T-helper 9 cell (primary cell): ENCODE results near the gene IGFBPL1.
"Not testable (repeated sequence)": the region's sequence is repeated elsewhere in the genome, so short reads cannot be mapped to it uniquely, and the experiment has no call there.

Experiments used
- DNase-seq: peaks from one replicate; pipeline ENCODE4 v3.0.0-alpha.2; 2020

Gene IGFBPL1

GRCh38 chr9:38394416-38394815 lies 29.8 kb downstream of the IGFBPL1 start:
- DNase-seq, result no peak

- DNase-seq, result no peak
These were observed 31.0 kb downstream of the IGFBPL1 start for GRCh38 chr9:38393128-38393796.

GRCh38 chr9:38392235-38393127 lies 31.8 kb downstream of the IGFBPL1 start, which contains the start of gene ALDH1B1:
ALDH1B1 (plus strand) TSS chr9:38392702; CDS start chr9:38395749, 3,047 bp downstream.
- peak; percentile 39 for DNase-seq

- DNase-seq, result no peak
These were observed 32.8 kb downstream of the IGFBPL1 start for GRCh38 chr9:38391278-38392118.

- DNase-seq, result no peak
These were observed 33.4 kb downstream of the IGFBPL1 start for GRCh38 chr9:38390851-38391250.

GRCh38 chr9:38390442-38390841 lies 33.8 kb downstream of the IGFBPL1 start:
- DNase-seq, result no peak

GRCh38 chr9:38389313-38389712 lies 34.9 kb downstream of the IGFBPL1 start:
- no peak for DNase-seq

- DNase-seq, result no peak
These were observed 35.7 kb downstream of the IGFBPL1 start for GRCh38 chr9:38388283-38389223.

- no peak for DNase-seq
These were observed 36.5 kb downstream of the IGFBPL1 start for GRCh38 chr9:38387751-38388150.

- DNase-seq, result no peak
These were observed 37.2 kb downstream of the IGFBPL1 start for GRCh38 chr9:38387066-38387465.

GRCh38 chr9:38386319-38386895 lies 37.8 kb downstream of the IGFBPL1 start:
- no peak for DNase-seq

GRCh38 chr9:38385896-38386295 lies 38.4 kb downstream of the IGFBPL1 start:
- no peak for DNase-seq

- DNase-seq, result no peak
These were observed 39.0 kb downstream of the IGFBPL1 start for GRCh38 chr9:38384990-38385848.

- DNase-seq, result no peak
These were observed 42.1 kb downstream of the IGFBPL1 start for GRCh38 chr9:38382141-38382540.

GRCh38 chr9:38380872-38381534 lies 43.3 kb downstream of the IGFBPL1 start:
- DNase-seq, result no peak

- DNase-seq, result no peak
These were observed 43.9 kb downstream of the IGFBPL1 start for GRCh38 chr9:38380230-38380871.

- not testable (repeated sequence) for DNase-seq
These were observed 46.7 kb downstream of the IGFBPL1 start for GRCh38 chr9:38377336-38378083.

- DNase-seq, result no peak
These were observed 48.1 kb downstream of the IGFBPL1 start for GRCh38 chr9:38376021-38376670.
